GM23248 (cell line): ENCODE results near the gene COL6A3.
A peak's percentile ranks its signal among the peaks of the same experiment; 100 is the strongest.

Source experiments
- EZH2 ChIP-seq: fragments of 200-600 bp; sonication (generic); IDR thresholded peaks from 2 replicates; pipeline ENCODE4 v1.6.1; 2018; ENCODE audit warnings: antibody characterized with exemption, mild to moderate bottlenecking; ENCODE audit not compliant: insufficient read depth, poor library complexity, severe bottlenecking
- EZH2phosphoT487 ChIP-seq: fragments of 200-600 bp; sonication (generic); IDR thresholded peaks from 2 replicates; pipeline ENCODE4 v1.6.1; 2018; ENCODE audit warnings: antibody characterized with exemption, moderate library complexity, mild to moderate bottlenecking, low read depth; ENCODE audit not compliant: insufficient read depth

GRCh38 chr2:237281836-237282306 lies 132.1 kb downstream of the COL6A3 start:
- TF ChIP-seq EZH2 (no peak), EZH2phosphoT487 (0 out of 2 replicates have a peak, but pooled peaks have one; percentile 70)
